Activated CD4-positive, alpha-beta memory T cell treated with anti-CD3 and anti-CD28 coated beads for 36 hours (primary cell): ENCODE data around the gene WBP1L. TPM values are rescaled to one million over a fixed set of nuclear protein-coding genes. Genes with fewer than 3 reads are reported as not detected.

Experiments used
- CTCF ChIA-PET: fragments of 350-600 bp; sonication (Branson Sonifier 250); formaldehyde crosslinking; loops from one replicate; lab custom pipeline; 2021; ENCODE audit warnings: antibody characterized with exemption, inconsistent platforms; lab: Charles Lee
- POLR2A ChIA-PET: fragments of 350-600 bp; sonication (Branson Sonifier 250); formaldehyde crosslinking; loops from one replicate; lab custom pipeline; 2021; ENCODE audit warnings: antibody characterized with exemption; lab: Charles Lee
- DNase-seq: peaks from one replicate; pipeline ENCODE4 v3.0.0-alpha.2; 2020
- H3K27ac Mint-ChIP-seq: one replicate; pipeline ENCODE4 v1.8.0; 2021; ENCODE audit warnings: mixed read lengths
- H3K27me3 Mint-ChIP-seq: one replicate; pipeline ENCODE4 v1.8.0; 2021; ENCODE audit warnings: mixed read lengths
- H3K36me3 Mint-ChIP-seq: one replicate; pipeline ENCODE4 v1.8.0; 2021; ENCODE audit warnings: mixed read lengths
- H3K4me1 Mint-ChIP-seq: one replicate; pipeline ENCODE4 v1.8.0; 2021; ENCODE audit warnings: low read depth, mixed read lengths
- H3K4me3 Mint-ChIP-seq: one replicate; pipeline ENCODE4 v1.8.0; 2021; ENCODE audit warnings: mild to moderate bottlenecking, mixed read lengths
- H3K9me3 Mint-ChIP-seq: one replicate; pipeline ENCODE4 v1.8.0; 2021; ENCODE audit warnings: mixed read lengths
- intact Hi-C: fragments of 100-400 bp; cut with micrococcal nuclease; formaldehyde crosslinking; loops from one replicate; pipeline ENCODE4 v1.15.1; 2023
- total RNA-seq, 2 experiments: library from RNA; stranded (reverse); gene quantifications; one replicate each; pipeline ENCODE4 v1.2.3, GENCODE V29; 2021

Gene WBP1L
- total RNA-seq, 2 experiments from 2014 or later, result 14.6 to 15.9 TPM

GRCh38 chr10:102865620-102866019 lies 121.9 kb downstream of the WBP1L start:
- Mint-ChIP-seq H3K27me3 (peaks cover 15% of the 10 kb centered on the region), H3K4me1 (peaks cover 5% of the 10 kb centered on the region), H3K36me3 (peaks cover 9% of the 10 kb centered on the region), H3K9me3 (no peaks in the 10 kb centered on the region), H3K27ac (no peak overlapping the region), H3K4me3 (no peak overlapping the region)
- CTCF ChIA-PET, result no interaction called here
- POLR2A ChIA-PET, result no interaction called here
- intact Hi-C loops, result no loop called here
- no peak for DNase-seq

Other genes starting within 250 kb of the WBP1L start
- gene ACTR1A, start 241.2 kb upstream of the WBP1L start, total RNA-seq, result 10 to 100 TPM; 56.9 to 62.2 TPM
- 1 to 10 TPM; 8.2 to 10.0 TPM for gene SUFU, start 240.0 kb upstream of the WBP1L start, total RNA-seq
- 10 to 100 TPM; 46.8 to 50.3 TPM for gene TRIM8, start 99.5 kb upstream of the WBP1L start, total RNA-seq
- gene ARL3, start 29.6 kb upstream of the WBP1L start, total RNA-seq, result 10 to 100 TPM; 10.1 to 11.1 TPM
- gene SFXN2, start 29.3 kb upstream of the WBP1L start, total RNA-seq, result 10 to 100 TPM; 14.7 to 17.8 TPM
- not detected for gene CYP17A1, start 93.5 kb downstream of the WBP1L start, total RNA-seq
- gene BORCS7, start 110.3 kb downstream of the WBP1L start, total RNA-seq, result 1 to 10 TPM; 5.0 to 5.9 TPM
- gene AS3MT, start 125.5 kb downstream of the WBP1L start, total RNA-seq, result under 1 TPM; 0.59 to 0.85 TPM
- gene CNNM2, start 174.3 kb downstream of the WBP1L start, total RNA-seq, result 1 to 10 TPM; 4.0 to 4.2 TPM